ENCODE measurements around the gene THOP1.
"Not testable (repeated sequence)": the region's sequence is repeated elsewhere in the genome, so short reads cannot be mapped to it uniquely, and the experiment has no call there.

THOP1 gene

GRCh38 chr19:2782936-2783780, 2.1 kb upstream of the THOP1 start, which contains the start of gene SGTA:
SGTA (minus strand) TSS chr19:2783273; CDS start chr19:2769068, 14,205 bp downstream.
- DNase-seq, result peak; percentile 95

- no peak for DNase-seq
Measured at GRCh38 chr19:2783781-2784145, 1.5 kb upstream of the THOP1 start.

DNA sequence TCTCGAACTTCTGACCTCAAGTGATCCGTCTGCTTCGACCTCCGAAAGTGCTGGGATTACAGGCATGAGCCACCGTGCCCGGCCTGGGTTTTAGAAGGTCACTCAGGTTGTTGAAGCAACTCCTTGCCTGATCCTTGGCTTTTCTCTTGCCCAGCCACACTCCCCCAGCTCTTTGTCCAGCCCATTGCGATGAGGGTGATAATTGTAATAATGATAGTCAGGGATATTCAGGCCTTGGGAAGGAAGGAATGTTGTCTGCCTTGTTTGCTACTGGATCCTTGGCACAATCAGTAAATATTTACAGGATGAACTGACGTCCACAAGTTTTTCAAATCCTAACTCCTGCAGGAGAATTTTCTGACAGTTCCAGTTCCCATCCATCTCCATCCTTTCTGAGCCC, 1.8 kb downstream of the THOP1 start:
- no peak for DNase-seq

GRCh38 chr19:2788237-2788636, 2.9 kb downstream of the THOP1 start:
- DNase-seq, result no peak

GRCh38 chr19:2790194-2790556, 4.9 kb downstream of the THOP1 start:
- no peak for DNase-seq

GRCh38 chr19:2790557-2791271, 5.4 kb downstream of the THOP1 start:
- DNase-seq, result no peak

DNA sequence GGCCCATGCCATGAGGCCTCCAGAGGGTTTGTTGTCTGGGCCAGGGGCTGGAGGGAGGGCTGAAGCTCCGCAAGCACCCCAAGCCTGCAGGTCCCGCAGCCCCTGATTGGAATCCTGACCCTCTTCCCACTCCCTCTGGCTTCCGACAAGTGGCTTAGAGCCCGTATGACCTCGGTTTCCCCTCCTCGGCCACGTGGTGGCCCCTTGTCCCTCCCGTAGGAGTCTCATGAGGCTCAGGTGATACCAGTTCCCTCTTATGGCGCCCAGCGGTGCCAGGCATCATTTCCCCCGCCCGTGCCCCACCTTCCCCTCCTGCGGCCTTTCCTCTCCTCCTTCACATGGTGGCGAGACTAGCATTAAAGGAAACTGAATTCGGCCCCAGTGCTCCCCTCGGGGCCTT, 6.1 kb downstream of the THOP1 start:
- DNase-seq, result no peak

DNA sequence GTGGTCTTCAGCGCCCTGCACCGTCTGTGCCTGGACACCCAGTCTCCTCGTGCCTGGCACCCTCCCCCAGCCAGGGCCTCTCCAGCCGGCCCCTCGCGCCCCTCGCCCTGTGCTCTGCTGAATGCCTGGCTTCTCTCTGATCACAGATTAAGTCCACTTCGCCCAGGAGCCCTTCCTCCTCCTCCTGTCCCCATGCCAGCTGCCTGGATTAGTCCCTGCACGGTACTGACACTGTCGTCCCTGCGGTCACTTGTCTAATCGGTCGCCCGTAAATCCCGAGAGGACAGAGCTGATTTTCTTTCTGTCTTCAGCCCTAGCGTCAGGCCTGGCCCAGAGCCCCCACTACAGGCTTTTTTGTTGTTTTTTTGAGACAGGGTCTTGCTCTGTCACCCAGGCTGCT, 6.6 kb downstream of the THOP1 start:
- DNase-seq, result no peak

GRCh38 chr19:2792666-2793065, 7.4 kb downstream of the THOP1 start:
- not testable (repeated sequence) for DNase-seq

DNA sequence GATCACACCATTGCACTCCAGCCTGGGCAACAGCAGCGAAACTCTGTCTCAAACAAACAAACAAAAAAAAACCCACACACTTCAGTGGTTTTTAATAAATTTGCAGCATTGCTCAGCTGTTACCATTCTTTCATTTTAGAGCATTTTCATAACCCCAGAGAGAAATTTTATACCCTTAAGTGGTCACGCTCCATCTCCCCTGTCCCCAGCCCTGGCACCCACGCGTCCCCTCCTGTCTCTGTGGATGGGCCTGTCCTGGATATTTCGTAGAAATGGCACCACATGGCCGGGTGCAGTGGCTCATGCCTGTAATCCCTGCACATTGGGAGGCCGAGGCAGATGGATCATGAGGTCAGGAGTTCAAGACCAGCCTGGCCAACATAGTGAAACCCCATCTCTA, 7.8 kb downstream of the THOP1 start:
- no peak for DNase-seq

- DNase-seq, result no peak
Measured at GRCh38 chr19:2793577-2793976, 8.3 kb downstream of the THOP1 start.

DNA sequence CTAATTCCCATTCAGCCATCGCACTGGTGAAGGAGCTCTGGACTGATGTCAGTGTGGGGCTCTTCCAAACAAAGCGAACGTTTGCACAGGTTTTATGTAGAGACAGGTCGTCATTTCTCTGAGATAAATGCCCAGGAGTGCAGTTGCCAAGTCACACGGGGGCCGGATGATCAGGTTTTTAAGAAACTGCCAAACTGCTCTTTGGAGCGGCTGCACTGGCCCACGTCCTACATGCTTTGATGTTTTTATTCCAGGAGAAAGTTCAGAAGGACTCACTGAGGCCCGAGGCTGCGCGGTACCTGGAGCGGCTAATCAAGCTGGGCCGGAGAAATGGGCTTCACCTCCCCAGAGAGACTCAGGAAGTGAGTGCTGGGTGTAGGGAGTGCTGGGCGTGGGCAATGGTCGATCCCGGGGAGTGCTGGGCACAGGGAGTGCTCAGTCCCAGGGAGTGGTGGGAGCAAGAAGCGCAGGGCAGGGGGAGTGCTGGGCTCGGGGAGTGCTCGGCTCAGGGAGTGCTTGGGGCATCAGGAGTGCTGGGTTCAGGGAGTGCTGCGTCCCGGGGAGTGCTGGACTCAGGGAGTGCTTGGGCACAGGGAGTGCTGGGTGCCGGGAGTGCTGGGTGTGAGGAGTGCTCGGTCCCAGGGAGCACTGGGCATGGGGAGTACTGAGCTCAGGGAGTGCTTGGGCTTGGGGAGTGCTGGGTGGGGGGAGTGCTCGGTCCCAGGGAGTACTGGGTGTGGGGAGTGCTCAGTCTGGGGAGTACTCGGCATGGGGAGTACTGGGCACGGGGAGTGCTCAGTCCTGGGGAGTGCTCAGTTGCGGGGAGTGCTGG, 10.7 kb downstream of the THOP1 start:
- no peak for DNase-seq

GRCh38 chr19:2796659-2797266, 11.5 kb downstream of the THOP1 start:
- no peak for DNase-seq

- no peak for DNase-seq
Measured at GRCh38 chr19:2797280-2797679, 12.0 kb downstream of the THOP1 start.

- DNase-seq, result no peak
Measured at GRCh38 chr19:2798158-2798685, 12.9 kb downstream of the THOP1 start.

DNA sequence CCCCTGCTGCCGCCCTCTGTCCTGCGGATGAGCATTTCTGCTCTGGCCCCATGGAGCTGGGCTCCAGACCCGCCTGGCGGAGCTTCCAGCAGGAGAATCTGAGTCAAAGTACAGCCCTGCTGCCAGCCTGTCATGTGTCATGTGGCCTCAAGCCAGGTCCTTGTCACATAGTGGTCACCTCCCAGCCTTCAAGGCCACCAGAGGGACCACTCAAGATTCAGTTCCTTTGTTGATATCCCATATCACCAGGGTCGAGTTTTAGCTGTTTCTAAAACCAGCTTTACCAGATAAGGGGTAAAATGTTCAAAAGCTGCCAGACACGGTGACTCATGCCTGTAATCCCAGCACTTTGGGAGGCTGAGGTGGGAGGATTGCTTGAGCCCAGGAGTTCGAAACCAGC, 13.4 kb downstream of the THOP1 start:
- no peak for DNase-seq

GRCh38 chr19:2799273-2800020, 14.1 kb downstream of the THOP1 start:
- DNase-seq, result no peak

- no peak for DNase-seq
Measured at GRCh38 chr19:2800506-2800905, 15.2 kb downstream of the THOP1 start.

- no peak for DNase-seq
Measured at GRCh38 chr19:2802826-2803225, 17.5 kb downstream of the THOP1 start.

- DNase-seq, result no peak
Measured at GRCh38 chr19:2803486-2804155, 18.3 kb downstream of the THOP1 start.
